Erythroblast (primary cell): ENCODE measurements around the gene NTN1.

ENCODE experiments used
- GATA1 ChIP-seq: IDR thresholded peaks from 2 replicates; pipeline ENCODE4 v1.6.1; 2011; ENCODE audit warnings: low read depth, mild to moderate bottlenecking, control low read depth, low read length, moderate library complexity
- POLR2A ChIP-seq: IDR thresholded peaks from 2 replicates; pipeline ENCODE4 v1.6.1; 2011; ENCODE audit warnings: mild to moderate bottlenecking, low read length

DNA sequence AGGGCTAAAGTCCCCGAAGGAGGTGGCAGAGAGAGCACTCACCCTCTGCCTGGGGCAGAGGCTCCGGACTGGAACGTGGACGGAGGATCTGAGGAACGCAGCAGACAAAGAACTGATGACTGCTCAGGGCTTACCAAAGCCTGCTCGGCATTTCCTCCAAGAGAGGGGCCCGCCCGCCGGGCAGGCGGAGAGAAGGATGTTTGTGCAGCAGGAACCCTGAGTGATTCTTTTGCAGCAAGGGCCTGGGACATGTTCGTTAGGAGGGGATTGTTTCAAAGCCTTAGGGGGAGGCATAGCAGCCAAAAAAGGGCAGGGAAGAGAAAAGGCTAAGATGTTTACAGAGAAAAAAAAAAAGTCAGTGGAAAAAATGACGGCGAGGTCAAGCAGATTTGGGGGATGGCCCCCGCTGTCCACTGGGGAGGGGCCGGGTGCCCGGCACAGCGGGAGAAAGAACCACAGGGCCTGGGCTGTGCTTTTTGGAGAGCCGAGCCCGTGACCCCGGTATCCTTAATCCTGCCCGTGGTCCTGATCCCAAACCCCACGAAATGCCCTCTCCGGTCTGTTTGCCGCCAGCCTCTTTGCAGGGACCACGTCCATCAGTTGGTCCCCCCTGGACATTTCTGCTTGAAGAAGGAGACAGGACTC, 129.3 kb downstream of the NTN1 start:
- TF ChIP-seq POLR2A (no peak), GATA1 (no peak)
